ENCODE measurements around the gene DES.
"Not testable (repeated sequence)": the region's sequence is repeated elsewhere in the genome, so short reads cannot be mapped to it uniquely, and the experiment has no call there.

DES gene

DNA sequence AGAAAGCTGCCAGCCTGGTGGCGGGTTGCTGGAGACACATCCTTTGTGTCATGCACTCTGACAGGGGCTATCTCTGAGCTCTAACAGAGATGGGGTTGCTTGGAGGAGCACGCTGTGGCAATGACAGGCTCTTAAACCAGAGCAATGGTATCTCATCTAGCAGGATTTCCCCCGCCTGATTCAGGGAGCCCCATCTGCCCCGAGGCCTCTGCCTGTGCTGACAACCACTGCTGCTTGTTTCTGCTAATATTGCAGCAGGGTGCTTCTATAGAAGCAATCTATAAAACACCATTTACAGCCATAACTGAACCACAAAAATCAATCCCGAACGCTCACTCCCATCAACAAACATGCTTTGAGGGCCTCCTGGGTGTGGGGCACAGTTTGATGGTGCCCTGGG is 17.6 kb upstream of the DES start:
- DNase-seq, result no peak

- DNase-seq, result no peak
Measured at GRCh38 chr2:219401606-219402005, 16.6 kb upstream of the DES start.

DNA sequence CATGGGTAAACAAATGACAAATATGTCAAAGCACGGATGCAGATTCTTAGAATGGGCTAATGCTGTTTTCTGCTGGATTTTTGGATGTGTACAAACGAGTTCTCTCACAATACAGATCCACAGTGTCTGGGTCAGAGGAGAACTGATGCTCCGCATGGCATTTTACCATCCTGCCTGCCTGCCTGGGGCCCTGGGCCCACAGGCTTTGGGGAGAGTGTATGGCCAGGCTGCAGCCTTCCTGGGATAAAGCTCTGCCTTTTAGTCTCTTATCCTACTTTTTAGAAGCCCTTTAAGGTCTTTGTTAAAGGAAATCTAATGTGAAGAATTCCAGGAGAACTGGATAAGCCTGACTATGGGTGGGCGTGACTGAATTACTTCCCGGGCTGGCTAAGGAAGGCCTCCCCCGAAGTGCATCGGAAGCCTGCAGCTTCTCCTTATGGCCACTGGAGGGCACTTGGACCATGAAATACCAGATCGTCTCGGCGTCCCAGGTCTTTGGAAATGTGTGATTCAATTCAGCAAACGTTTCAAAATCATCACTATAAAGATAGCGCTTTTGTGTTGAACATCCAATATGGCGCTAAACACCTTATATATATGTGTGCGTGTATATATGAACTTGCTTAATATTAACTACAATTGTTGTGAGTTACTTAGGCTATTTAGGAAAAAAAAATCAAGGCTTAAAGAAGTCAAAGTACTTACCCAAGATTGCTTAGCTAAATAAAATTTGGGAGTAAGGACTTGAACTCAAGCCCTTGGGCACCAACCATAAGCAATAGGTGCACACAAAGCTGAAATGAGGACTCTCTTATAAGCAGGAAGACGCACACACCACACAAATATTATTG is 15.3 kb upstream of the DES start:
- DNase-seq, result no peak

DNA sequence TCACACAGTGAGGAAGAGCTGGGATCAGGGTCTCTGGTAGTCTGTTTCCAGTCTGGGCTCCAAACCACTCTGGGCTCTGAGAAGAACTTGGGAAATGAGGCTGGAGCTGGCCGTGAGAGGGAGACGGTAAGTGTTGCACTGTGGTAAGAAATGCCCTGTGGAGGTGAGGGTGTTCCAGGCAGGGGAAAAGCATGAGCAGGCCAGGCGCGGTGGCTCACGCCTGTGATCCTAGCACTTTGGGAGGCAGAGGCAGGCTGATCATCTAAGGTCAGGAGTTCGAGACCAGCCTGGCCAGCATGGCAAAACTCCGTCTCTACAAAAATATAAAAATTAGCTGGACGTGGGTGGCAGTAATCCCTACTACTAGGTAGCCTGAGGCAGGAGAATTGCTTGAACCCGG is 14.3 kb upstream of the DES start:
- no peak for DNase-seq

DNA sequence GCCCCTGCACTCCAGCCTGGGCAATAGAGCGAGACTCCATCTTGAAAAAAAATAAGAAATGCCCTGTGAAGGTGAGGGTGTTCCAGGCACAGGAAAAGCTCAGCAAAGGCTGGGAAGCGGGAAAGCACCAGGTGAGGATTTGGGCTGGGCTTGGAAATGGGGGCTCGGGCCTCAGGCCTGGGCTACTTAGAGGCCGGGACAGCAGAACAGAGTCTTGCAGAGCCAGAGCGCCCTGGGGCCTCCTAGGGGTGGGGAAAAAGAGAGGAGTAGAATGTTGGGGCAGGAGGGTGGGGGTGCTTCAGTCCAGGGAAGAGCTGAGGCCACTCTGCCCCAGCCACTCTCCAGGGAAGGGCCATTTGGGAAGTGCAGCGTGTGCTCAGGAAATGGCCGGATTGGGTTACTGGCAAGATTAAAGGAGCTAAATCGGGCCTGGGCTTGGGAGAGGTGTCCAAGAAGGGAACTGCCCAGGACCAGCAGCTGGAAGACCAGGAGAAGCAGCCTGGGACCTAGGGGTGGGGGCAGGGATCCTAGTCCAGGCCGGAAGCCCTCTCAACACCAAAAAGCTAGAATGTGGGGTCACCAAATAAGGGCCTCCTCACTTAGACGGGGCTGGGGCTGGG is 13.8 kb upstream of the DES start:
- no peak for DNase-seq

DNA sequence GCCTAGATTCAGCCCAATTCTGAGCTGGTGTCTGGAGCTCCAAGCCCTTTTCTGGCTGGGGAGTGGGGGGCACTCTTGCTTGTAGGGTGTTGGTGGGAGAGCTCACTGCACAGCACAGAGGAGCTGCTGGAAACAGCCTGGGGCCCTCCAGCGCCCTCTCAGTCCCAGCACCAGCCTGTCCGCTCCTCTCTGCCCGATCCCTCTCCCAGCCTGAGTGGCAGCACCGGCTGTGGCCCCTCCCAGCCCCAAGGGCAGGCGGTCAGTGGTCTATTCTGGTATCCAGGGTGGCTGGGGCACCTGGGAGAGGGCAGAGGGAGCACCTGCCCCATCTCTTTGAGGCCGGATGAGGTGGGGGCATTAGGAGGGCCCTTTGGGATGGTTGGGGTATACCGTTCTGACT is 13.2 kb upstream of the DES start:
- DNase-seq, result no peak

DNA sequence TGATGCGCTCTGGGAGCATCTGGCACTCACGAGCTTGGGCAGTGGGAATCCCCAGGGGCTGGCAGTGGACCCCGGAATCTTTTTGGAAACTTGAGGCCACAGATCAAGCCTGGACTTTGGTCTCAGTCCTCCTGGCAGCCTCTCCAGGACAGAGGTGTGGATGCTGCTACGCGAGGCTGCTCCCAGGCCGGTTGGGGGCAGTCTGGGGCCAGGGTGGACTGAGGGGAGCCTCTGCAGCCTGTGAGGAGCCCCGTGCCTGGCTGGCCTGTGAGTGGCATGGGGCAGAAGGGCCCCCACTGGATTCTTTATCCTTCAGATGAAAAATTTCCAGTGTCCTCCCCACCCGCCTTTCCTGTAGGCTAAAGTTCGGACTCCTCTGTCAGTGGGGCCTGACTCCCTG is 12.7 kb upstream of the DES start:
- no peak for DNase-seq

DNA sequence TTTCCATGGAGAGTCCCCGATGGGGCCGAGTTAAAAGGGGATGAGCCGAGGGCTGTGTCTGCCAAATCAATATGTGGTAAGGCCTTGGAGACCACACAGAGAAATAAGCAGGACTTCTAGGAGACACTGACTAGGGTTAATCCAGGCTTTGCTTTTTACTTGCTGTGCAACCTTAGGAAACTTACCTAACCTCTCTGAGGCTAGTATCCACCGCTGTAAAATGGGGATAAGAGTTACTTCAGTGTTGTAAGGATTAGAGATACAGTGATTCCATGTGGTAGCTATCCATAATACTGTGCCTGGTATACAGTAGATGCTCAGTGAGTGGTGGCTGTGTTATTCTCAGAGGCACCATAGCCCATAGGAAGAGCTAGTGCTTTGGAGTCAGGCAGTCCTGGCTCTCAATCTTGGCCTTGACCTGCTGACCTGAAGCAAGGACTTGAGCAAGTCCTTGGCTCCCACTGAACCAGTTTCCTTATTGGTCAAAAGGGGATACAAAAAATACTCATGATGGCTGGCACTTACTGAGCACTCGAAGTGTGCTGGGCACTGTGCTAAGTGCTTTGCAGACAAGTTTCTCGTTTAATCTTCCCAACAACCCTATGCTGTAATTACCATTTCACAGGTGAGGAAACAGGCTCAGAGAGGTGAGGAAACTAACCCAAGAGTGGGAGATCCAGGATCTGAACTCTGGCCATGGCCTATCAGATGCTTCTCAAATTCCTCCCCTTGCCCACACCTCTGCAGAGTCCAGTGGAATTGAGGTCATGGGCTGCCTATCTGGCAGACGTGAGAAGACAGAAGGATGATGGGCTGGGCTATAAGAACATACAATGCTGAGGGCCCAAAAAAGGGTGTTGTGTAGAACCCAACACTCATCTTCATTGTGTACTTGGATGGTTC is 12.0 kb upstream of the DES start:
- no peak for DNase-seq

GRCh38 chr2:219406861-219407230 is 11.3 kb upstream of the DES start:
- no peak for DNase-seq

DNA sequence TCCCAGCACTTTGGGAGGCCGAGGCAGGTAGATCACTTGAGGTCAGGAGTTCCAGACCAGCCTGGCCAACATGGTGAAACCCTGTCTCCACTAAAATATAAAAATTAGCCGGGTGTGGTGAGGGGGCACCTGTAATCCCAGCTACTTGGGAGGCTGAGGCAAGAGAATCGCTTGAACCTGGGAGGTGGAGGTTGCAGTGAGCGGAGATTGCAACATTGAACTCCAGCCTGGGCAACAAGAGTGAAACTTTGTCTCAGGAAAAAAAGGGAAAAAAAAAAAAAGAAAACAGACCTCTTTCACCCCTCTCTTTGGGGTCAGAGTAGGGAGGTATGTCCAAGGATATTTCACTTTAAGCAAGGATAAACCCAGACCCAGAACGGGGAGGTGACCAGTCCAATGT is 10.8 kb upstream of the DES start:
- not testable (repeated sequence) for DNase-seq

DNA sequence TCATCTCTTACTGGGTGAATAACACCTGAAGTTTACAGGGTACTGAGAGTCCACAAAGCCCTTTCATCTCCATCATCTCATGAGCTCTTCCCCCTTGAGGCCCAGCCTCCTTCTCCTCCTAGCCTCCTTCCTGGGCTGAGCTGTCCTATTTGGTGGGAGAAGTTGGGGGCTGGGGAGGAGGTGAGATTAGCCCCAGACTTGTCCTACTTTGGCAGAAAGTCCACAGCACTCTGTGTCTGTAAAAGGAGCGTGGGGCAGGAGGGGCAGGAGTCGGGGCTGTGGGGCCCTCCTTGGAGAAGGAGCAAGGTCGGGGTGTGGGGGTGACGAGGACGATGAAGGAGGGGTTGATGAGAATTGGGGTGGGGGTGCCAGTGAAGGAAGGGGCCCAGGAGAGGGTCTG is 10.0 kb upstream of the DES start:
- no peak for DNase-seq

GRCh38 chr2:219408631-219409030 is 9.5 kb upstream of the DES start:
- no peak for DNase-seq

DNA sequence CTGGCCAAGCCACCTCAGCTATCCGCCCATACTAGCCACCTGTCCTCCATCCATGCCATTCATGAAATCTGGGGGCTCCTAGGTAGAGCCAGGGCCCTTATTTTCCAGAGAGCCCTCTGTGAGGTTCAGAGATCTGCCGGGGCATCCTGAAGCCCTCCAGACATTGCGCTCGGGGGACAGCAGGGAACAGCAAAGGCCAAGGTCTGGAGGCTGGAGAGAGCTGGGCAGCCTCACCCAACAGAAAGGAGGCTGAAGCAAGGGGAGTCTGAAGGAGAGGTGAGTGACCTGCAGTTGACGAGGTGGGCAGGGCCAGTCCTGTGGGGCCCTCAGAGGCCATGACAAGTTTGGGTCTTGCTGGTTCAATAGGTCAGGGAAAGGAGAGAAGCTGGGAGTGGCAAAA is 8.6 kb upstream of the DES start:
- no peak for DNase-seq

DNA sequence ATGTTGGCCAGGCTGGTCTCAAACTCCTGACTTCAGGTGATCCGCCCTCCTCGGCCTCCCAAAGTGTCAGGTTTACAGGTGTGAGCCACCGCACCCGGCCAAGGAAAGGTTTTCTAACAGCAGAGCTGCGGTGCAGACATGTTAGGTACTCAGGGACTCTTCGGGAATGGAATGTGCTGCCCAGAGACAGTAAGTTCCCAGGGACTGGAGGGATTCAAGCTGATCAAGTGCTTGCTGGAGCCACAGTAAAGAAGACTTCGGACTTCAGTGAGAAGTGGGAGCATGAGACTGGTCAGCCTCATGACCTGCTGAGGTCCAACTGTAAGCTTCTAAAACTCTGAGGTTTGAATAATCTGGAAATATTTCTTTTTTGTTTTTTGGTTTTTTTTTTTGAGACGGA is 7.8 kb upstream of the DES start:
- no peak for DNase-seq

GRCh38 chr2:219414857-219415256 is 3.3 kb upstream of the DES start:
- no peak for DNase-seq

DNA sequence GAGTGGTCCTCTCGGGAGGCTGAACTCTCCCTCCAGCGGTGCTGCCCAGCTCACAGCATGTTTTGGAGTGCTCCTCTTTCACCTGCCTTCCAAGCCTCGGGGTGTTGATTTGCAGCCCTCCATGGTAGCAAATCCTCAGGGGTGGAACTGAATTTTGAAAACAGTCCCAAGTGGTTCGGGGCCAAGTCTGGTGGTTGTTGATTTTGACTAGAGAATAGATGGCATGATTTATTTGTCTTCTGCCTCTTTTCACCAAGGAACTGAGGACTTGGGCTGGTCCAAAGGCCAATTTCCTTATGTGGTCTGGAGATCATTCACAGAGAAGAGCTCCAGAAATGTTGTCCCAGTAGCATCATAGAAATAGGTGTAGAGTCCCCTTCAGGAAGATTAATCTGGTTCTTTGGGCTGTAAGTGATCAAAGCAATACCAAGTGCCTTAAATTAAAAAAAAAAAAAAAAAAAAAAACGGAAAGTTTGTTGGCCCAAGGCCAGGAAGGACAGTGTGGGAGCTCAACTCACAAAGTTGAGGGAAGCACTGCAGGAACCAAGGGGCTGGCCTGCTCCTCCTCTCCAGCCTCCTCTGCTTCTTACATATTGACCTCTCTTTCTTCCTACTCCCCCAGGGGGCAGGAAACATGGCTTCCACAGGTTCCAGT is 2.5 kb upstream of the DES start:
- DNase-seq, result no peak

DNA sequence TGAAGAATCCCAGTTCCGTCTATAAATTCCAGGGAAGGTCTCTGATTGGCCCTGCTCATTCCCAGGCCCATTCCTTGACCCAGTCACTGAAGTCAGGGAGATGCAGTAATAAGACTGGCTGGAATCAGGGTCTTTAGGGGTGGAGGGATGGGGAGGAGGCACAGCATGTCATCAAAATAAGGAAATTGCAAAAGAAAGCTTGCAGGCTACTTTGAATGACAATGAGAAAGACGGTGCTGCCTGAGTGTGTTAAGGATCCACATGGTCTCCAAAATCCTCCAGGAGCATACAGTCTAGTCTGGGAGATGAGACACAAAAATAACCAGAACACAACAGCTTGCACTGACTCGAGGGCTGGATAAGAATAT is 2.0 kb upstream of the DES start:
- DNase-seq, result no peak

DNA sequence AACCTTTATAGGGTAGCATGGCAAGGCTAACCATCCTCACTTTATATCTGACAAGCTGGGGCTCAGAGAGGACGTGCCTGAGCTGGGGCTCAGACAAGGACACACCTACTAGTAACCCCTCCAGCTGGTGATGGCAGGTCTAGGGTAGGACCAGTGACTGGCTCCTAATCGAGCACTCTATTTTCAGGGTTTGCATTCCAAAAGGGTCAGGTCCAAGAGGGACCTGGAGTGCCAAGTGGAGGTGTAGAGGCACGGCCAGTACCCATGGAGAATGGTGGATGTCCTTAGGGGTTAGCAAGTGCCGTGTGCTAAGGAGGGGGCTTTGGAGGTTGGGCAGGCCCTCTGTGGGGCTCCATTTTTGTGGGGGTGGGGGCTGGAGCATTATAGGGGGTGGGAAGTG is 1.2 kb upstream of the DES start:
- no peak for DNase-seq

DNA sequence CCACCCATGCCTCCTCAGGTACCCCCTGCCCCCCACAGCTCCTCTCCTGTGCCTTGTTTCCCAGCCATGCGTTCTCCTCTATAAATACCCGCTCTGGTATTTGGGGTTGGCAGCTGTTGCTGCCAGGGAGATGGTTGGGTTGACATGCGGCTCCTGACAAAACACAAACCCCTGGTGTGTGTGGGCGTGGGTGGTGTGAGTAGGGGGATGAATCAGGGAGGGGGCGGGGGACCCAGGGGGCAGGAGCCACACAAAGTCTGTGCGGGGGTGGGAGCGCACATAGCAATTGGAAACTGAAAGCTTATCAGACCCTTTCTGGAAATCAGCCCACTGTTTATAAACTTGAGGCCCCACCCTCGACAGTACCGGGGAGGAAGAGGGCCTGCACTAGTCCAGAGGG is 803 bp upstream of the DES start:
- DNase-seq, result no peak

- DNase-seq, result no peak
Measured at GRCh38 chr2:219419012-219419324, 791 bp downstream of the DES start.

- no peak for DNase-seq
Measured at GRCh38 chr2:219419331-219420197, 1.4 kb downstream of the DES start.

- no peak for DNase-seq
Measured at GRCh38 chr2:219420687-219421086, 2.5 kb downstream of the DES start.

- DNase-seq, result no peak
Measured at GRCh38 chr2:219421323-219421722, 3.1 kb downstream of the DES start.
